Activated effector memory CD4-positive, alpha-beta T cell treated with anti-CD3 and anti-CD28 coated beads, Interleukin-2, amount 50 U/mL, for 16 hours (primary cell): ENCODE results near the gene ENPP4.
"Not testable (repeated sequence)": the region's sequence is repeated elsewhere in the genome, so short reads cannot be mapped to it uniquely, and the experiment has no call there.

Experiments used
- DNase-seq: peaks from one replicate; pipeline ENCODE4 v3.0.0-alpha.2; 2020

ENPP4 gene

GRCh38 chr6:46131291-46131690 lies 1.5 kb downstream of the ENPP4 start:
- DNase-seq, result not testable (repeated sequence)

DNA sequence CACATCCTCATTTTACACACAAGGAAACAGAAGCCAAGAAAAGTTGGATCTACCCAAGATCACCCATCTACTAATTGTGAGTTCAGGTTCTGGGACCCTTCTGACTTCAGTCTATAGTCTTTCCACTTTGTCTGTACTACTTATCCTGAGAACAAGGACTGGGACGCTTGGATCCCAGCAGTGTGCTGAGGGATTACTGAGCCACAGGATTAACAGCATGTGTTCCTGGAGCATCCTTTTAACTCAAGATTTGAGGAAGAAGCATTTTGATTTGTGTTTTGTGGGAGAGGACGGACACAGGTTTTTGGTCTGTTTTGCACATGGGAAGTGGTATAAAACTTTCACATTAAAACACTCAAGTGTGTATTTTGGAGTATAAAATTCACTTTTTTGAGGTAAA lies 4.4 kb downstream of the ENPP4 start:
- DNase-seq, result no peak

GRCh38 chr6:46135176-46135575 lies 5.4 kb downstream of the ENPP4 start:
- no peak for DNase-seq

- no peak for DNase-seq
These were observed 7.0 kb downstream of the ENPP4 start for GRCh38 chr6:46136831-46137230.

DNA sequence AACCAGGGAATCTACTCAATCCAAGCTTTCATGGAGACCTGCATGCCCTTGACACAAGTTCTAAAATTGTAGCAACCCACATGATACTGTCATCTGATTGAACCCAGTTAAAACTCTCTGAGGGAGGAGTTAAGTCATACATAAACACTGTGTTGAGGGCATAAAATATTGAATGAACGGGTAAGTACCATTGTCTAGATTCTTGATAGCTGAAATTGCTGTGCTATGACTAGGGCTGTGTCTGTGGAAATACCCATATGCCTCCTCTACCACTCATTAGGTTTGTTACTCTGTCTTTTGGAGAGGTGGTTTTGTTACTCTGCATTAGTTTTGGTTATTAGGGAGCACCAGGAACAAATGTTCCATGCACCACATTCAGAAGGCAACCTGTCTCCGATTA lies 7.6 kb downstream of the ENPP4 start:
- no peak for DNase-seq

DNA sequence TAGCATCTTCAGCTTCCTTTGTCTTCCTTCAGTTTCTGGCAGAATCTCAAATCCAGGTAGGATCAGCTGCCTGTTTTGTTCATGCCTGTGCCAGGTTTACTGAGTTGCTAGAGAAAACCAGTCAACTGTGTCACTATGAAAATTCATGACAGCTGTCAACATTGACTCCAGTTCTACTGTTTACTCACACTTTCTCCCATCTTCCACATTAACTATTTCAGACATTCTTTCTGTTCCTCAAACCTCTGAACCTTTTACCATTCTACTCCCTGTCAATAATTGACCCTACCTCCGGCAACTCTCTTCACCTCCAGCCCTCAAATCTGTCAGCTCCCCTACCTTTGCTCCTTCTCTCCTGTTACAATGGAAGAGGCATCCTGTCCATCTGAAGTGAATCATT lies 8.5 kb downstream of the ENPP4 start:
- DNase-seq, result no peak

- no peak for DNase-seq
These were observed 14.5 kb downstream of the ENPP4 start for GRCh38 chr6:46144270-46144669.

- DNase-seq, result not testable (repeated sequence)
These were observed 19.3 kb downstream of the ENPP4 start for GRCh38 chr6:46149066-46149465.

DNA sequence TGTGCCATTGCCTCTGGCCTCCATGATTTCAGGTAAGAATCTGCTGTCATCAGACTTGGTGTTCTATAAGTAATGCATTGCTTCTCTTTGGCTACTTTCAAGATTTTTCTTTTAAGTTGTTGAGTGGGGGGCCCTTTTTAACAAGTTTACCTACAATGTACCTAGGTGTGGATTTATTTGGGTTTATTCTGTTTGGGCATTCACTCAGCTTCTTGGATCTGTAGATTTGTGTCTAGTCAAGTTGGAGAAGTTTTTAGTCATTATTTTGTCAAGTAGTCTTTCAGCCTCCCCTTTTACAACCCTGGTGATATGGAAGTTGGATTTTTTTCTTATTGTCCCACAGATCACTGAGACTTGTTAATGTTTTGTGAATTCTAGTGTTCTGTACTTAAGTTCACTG lies 26.9 kb downstream of the ENPP4 start:
- DNase-seq, result no peak

DNA sequence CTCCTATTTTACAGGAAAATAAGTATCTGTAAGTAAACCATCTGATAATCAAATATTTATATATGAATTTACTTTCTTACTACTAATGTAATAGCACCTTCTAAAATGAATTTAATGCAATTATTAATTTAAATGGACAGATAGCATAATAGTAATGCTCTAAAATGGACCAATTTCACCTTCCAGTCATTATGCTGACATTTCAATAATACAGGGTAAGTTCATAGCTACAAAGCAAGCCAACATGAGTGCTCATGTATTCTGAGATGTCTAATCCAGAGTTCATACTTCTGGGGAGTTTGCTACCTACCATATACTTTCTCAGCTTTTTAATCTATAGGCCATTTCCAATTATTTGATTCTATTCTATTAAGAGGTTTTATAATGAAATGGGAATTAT lies 29.4 kb downstream of the ENPP4 start:
- no peak for DNase-seq

GRCh38 chr6:46160102-46160501 lies 30.3 kb downstream of the ENPP4 start:
- no peak for DNase-seq

DNA sequence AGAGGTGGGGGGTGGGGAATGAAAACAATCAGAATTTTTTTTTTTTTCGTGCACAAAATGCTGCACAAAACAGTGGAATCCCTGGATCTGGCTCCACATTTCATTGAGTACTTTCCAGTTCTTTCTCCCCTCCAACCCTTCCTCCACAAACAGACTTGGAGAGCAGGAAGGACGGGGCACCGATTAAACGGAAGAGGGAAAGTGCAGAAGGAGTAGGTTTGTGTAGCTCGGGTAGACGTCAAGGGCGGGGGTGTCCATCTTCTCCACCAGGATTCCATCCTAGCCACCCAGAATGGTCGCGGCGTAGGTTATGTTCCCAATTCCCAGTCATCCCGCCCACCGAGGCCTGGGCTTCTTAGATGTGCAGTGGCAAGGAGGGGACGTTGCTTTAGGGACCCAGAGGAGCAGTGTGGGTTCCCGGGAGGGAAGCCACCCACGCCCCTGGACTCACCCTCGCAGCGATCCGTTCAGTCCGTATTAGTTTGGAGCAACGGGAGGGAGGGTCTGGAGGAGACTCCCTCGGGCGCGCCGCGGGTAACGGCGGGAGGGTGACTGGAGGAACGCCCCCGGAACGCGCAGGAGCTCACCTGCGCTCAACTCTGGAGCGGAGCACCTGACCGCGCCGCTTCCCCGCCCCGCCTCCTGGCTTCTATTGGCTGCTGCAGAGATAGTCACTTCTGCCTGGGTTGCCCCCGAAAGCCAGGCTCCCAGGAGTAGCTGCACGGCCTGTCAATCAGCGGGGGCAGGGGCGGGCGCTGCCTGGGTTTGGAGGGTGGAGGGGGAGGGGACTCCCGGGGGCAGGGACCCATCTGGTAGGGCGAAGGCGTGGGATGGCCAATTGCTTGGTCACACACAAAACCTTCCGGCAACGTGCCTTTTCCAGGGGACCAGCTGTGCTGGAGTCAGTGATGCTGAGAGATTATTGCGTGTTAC lies 40.8 kb downstream of the ENPP4 start, which contains the start of gene ENPP5:
TSS of gene ENPP5 (minus strand) at position 624 of the 933 bp plus-strand sequence. CDS start 2,718 bp downstream, outside the sequence.
- DNase-seq, result peak; percentile 80

GRCh38 chr6:46172176-46172575 lies 42.4 kb downstream of the ENPP4 start:
- no peak for DNase-seq

GRCh38 chr6:46174904-46175303 lies 45.1 kb downstream of the ENPP4 start:
- DNase-seq, result no peak

- no peak for DNase-seq
These were observed 45.7 kb downstream of the ENPP4 start for GRCh38 chr6:46175446-46175845.

DNA sequence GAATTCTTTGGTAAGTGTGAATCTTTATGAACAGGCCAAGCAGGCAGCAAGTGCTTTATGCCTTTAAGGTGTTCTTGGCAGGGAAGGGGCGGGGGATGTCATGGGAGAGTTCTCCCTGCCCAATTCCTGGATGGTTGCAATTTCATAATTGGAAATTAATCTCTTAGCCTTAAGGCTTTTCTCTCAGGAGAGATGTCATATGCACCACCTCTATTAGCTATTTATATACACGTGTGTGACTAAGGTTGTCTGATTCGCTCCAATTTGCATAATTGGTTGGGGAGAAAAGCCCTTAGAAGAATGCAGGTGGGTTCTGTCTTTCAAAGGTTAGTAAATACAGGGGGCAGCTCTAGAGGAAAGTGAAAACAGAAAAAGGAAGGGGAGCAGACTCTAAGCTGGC lies 46.2 kb downstream of the ENPP4 start:
- no peak for DNase-seq

GRCh38 chr6:46184114-46184513 lies 54.3 kb downstream of the ENPP4 start:
- DNase-seq, result no peak

DNA sequence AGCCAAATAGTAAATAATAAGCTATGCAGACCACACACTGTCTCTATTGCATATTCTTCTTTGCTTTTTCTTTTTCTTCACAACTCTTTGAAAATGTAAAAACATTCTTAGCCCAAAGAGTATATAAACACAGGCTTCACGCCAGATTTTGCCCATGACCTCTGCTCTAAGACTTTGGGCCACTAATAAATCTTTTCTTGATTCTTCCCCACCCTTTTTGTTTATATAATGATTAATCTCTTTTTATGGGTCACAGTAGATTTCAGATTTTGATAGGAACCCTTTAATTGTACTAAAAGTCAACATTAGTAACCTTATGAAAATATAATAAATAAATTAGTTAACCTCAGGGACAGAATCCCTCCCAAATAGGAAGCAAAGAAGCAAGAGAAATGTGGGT lies 56.8 kb downstream of the ENPP4 start:
- no peak for DNase-seq

- DNase-seq, result no peak
These were observed 59.9 kb downstream of the ENPP4 start for GRCh38 chr6:46189726-46190125.

DNA sequence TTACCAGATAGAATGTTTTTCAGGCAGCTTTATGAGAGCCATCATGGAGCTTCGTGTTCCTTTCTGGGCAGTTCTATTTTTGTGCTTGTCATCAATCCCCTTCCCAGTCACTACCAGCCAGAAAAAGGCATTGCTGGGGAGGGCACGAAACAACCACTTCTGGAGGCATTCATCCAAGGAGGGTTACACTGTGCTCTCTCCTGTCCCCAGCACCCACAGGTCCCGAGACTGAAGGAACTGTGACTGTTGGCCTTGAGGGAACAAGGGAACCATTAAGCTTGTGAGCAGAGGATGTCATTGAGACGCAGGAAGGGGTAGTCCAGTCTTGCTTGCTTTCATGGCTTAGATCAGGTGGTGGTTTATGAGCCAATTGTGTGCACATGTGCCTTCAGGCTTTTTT lies 61.1 kb downstream of the ENPP4 start:
- no peak for DNase-seq

DNA sequence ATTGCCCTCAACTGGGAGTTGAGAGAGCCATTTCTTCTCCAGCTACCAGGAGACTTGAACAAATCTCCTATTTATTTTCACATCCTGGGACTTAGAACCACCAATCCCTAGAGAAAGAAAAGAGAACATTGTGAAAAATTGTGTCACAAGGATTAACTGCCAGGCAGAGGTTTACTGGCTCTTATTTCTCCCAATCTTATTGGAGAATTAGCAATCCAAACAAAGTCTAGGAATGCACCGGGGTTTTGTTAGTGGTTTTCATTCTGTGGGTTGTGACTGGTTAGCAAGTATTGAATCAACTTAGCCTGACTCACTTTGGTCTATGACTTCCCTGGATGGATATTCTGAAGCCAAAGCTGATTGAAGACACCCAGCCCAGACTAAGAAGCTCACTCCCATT lies 62.2 kb downstream of the ENPP4 start:
- DNase-seq, result no peak
